Thymus (tissue), 14 donors: ENCODE results near the gene SSPN. TPM values are rescaled to one million over a fixed set of nuclear protein-coding genes. Genes with fewer than 3 reads are reported as not detected.

Experiments
- DNase-seq, 9 donors: peaks; one replicate each; pipeline ENCODE4 v3.0.0-alpha.2; 2013; ENCODE audit warnings: low spot score in 9 of 9, low read depth in 6 of 9, missing footprints in 1 of 9
- H3K27ac ChIP-seq, 2 donors: one replicate each; pipeline ENCODE4 v1.5.1; 2013; ENCODE audit warnings: control low read depth in 1 of 2, low read depth in 1 of 2, low read length in 1 of 2, mild to moderate bottlenecking in 1 of 2, moderate library complexity in 1 of 2
- H3K27me3 ChIP-seq, 2 donors: one replicate each; pipeline ENCODE4 v1.5.1; 2013; ENCODE audit warnings: low read length in 1 of 2; ENCODE audit not compliant: control insufficient read depth in 2 of 2, insufficient read depth in 1 of 2
- H3K36me3 ChIP-seq, 2 donors: one replicate each; pipeline ENCODE4 v1.5.1; 2013; ENCODE audit warnings: low read length in 1 of 2, mild to moderate bottlenecking in 1 of 2, moderate library complexity in 1 of 2; ENCODE audit not compliant: control insufficient read depth in 2 of 2, insufficient read depth in 2 of 2
- H3K4me1 ChIP-seq, 2 donors: one replicate each; pipeline ENCODE4 v1.5.1; 2013; ENCODE audit warnings: low read length in 2 of 2; ENCODE audit not compliant: control insufficient read depth in 2 of 2, insufficient read depth in 2 of 2
- H3K4me3 ChIP-seq, 2 donors: one replicate each; pipeline ENCODE4 v1.5.1; 2013; ENCODE audit warnings: low read length in 2 of 2, control low read depth in 1 of 2, mild to moderate bottlenecking in 1 of 2
- H3K9me3 ChIP-seq, 2 donors: one replicate each; pipeline ENCODE4 v1.5.1; 2013; ENCODE audit warnings: low read length in 1 of 2, mild to moderate bottlenecking in 1 of 2; ENCODE audit not compliant: control insufficient read depth in 2 of 2, insufficient read depth in 1 of 2
- WGBS: extraction: QIAGEN DNeasy Blood & Tissue Kit; methylation state at CpG from one replicate; pipeline ENCODE4 v1.1.7; 2013; 5-methylcytosine and 5-hydroxymethylcytosine counted together
- long read RNA-seq, 10 donors: transcript quantifications; one replicate each; lab custom pipeline, GENCODE V29; 2026
- polyA plus RNA-seq: library from polyadenylated mRNA; stranded (reverse); fragments of 200-250 nt; gene quantifications from one replicate; pipeline ENCODE4 v1.2.3, GENCODE V29; 2013
- total RNA-seq: library from RNA; stranded (reverse); fragments of 120-200 nt; gene quantifications from one replicate; pipeline ENCODE4 v1.2.4, GENCODE V29; 2013
- donor health status: healthy.

The SSPN gene
- 4.0 TPM for total RNA-seq
- 6.0 TPM for polyA plus RNA-seq
- long read RNA-seq, donor 1 = 0 reads
- long read RNA-seq, donor 2 = 0 reads
- long read RNA-seq, donor 3, full-length matches to known transcripts = 3 of 3 reads
- long read RNA-seq, donor 3, partial matches to known transcripts = 0 of 3 reads
- long read RNA-seq, donor 3, other reads (novel, unspliced or antisense) = 0 of 3 reads
- long read RNA-seq, donor 4, full-length matches to known transcripts = 3 of 3 reads
- long read RNA-seq, donor 4, partial matches to known transcripts = 0 of 3 reads
- long read RNA-seq, donor 4, other reads (novel, unspliced or antisense) = 0 of 3 reads
- long read RNA-seq, donor 5, full-length matches to known transcripts = 3 of 3 reads
- long read RNA-seq, donor 5, partial matches to known transcripts = 0 of 3 reads
- long read RNA-seq, donor 5, other reads (novel, unspliced or antisense) = 0 of 3 reads
- long read RNA-seq, donor 6, partial matches to known transcripts = 0 of 2 reads
- long read RNA-seq, donor 6, other reads (novel, unspliced or antisense) = 0 of 2 reads
- long read RNA-seq, donor 7, full-length matches to known transcripts = 4 of 4 reads
- long read RNA-seq, donor 7, partial matches to known transcripts = 0 of 4 reads
- long read RNA-seq, donor 7, other reads (novel, unspliced or antisense) = 0 of 4 reads
- long read RNA-seq, donor 8, full-length matches to known transcripts = 6 of 6 reads
- long read RNA-seq, donor 8, partial matches to known transcripts = 0 of 6 reads
- long read RNA-seq, donor 8, other reads (novel, unspliced or antisense) = 0 of 6 reads
- long read RNA-seq, donor 9 = 0 reads
- long read RNA-seq, donor 10, full-length matches to known transcripts = 5 of 5 reads
- long read RNA-seq, donor 10, partial matches to known transcripts = 0 of 5 reads
- long read RNA-seq, donor 10, other reads (novel, unspliced or antisense) = 0 of 5 reads

- Histone ChIP-seq H3K27me3 (peaks cover 0 to 29% of the 10 kb centered on the region in 2 donors), H3K27ac (peak within 1 kb of the TSS; percentile 34 to 37), H3K36me3 (no peaks in the 10 kb centered on the region), H3K9me3 (no peaks in the 10 kb centered on the region), H3K4me1 (peaks cover 0 to 6% of the 10 kb centered on the region in 2 donors), H3K4me3 (peak within 1 kb of the TSS; percentile 44 to 46)
- under 1% methylated on average over 35 of the region's 35 CpGs for WGBS
- DNase-seq = peak in 3 of 9 donors; percentile 8 to 39 (median 28)
These were observed at the start of gene SSPN for GRCh38 chr12:26195250-26195640. TSS of gene SSPN (plus strand) at chr12:26195573. CDS start at chr12:26195673, 100 bp downstream.

- H3K36me3 ChIP-seq = no peaks in the 10 kb centered on the region
- DNase-seq = no peak
- no peaks in the 10 kb centered on the region for H3K27me3 ChIP-seq
- no peaks in the 10 kb centered on the region for H3K9me3 ChIP-seq
- H3K4me3 ChIP-seq = no peak overlapping the region
- no peak overlapping the region for H3K27ac ChIP-seq
- peaks cover 4 to 7% of the 10 kb centered on the region in 2 donors for H3K4me1 ChIP-seq
- 97% methylated on average over 7 of the region's 7 CpGs for WGBS
These were observed 47.1 kb upstream of the SSPN start for GRCh38 chr12:26148291-26148690.

- peak in 4 of 9 donors; percentile 23 to 61 (median 31) for DNase-seq
- Histone ChIP-seq H3K4me3 (no peak overlapping the region), H3K27me3 (no peaks in the 10 kb centered on the region), H3K9me3 (no peaks in the 10 kb centered on the region), H3K27ac (no peak overlapping the region), H3K36me3 (no peaks in the 10 kb centered on the region), H3K4me1 (peaks cover 4 to 7% of the 10 kb centered on the region in 2 donors)
- 41% methylated on average over 5 of the region's 5 CpGs for WGBS
These were observed 45.3 kb upstream of the SSPN start for GRCh38 chr12:26149968-26150500.

GRCh38 chr12:26150736-26151450 lies 44.5 kb upstream of the SSPN start:
- no peaks in the 10 kb centered on the region for H3K27me3 ChIP-seq
- no peak overlapping the region for H3K27ac ChIP-seq
- H3K9me3 ChIP-seq = no peaks in the 10 kb centered on the region
- no peaks in the 10 kb centered on the region for H3K36me3 ChIP-seq
- H3K4me3 ChIP-seq = no peak overlapping the region
- H3K4me1 ChIP-seq = peaks cover 4 to 7% of the 10 kb centered on the region in 2 donors
- DNase-seq = no peak
- 96% methylated on average over 2 of the region's 2 CpGs for WGBS

GRCh38 chr12:26152507-26153102 lies 42.8 kb upstream of the SSPN start:
- H3K9me3 ChIP-seq = no peaks in the 10 kb centered on the region
- no peaks in the 10 kb centered on the region for H3K36me3 ChIP-seq
- no peak overlapping the region for H3K4me3 ChIP-seq
- H3K27ac ChIP-seq = no peak overlapping the region
- WGBS = 97% methylated on average over 2 of the region's 2 CpGs
- H3K4me1 ChIP-seq = peaks cover 4 to 11% of the 10 kb centered on the region in 2 donors
- no peak for DNase-seq
- H3K27me3 ChIP-seq = no peaks in the 10 kb centered on the region

GRCh38 chr12:26153421-26154154 lies 41.8 kb upstream of the SSPN start:
- Histone ChIP-seq H3K4me3 (no peak overlapping the region), H3K36me3 (no peaks in the 10 kb centered on the region), H3K27me3 (no peaks in the 10 kb centered on the region), H3K4me1 (peaks cover 4 to 11% of the 10 kb centered on the region in 2 donors), H3K9me3 (no peaks in the 10 kb centered on the region), H3K27ac (no peak overlapping the region)
- no peak for DNase-seq
- 94% methylated on average over 5 of the region's 5 CpGs for WGBS

- H3K36me3 ChIP-seq = no peaks in the 10 kb centered on the region
- H3K27me3 ChIP-seq = no peaks in the 10 kb centered on the region
- WGBS = 86% methylated on average over 17 of the region's 17 CpGs
- H3K9me3 ChIP-seq = no peaks in the 10 kb centered on the region
- no peak overlapping the region for H3K27ac ChIP-seq
- DNase-seq = peak in 1 of 9 donors; percentile 16
- no peak overlapping the region for H3K4me3 ChIP-seq
- peaks cover 0 to 4% of the 10 kb centered on the region in 2 donors for H3K4me1 ChIP-seq
These were observed 39.0 kb upstream of the SSPN start for GRCh38 chr12:26156201-26156871.
